Common myeloid progenitor, CD34-positive (primary cell): Measurements from ENCODE around the gene ALDH9A1.
"Not testable (repeated sequence)": the region's sequence is repeated elsewhere in the genome, so short reads cannot be mapped to it uniquely, and the experiment has no call there.

Source experiments
- CTCF ChIA-PET: fragments of 350-600 bp; sonication (Branson Sonifier 250); formaldehyde crosslinking; loops from one replicate; lab custom pipeline; 2021; ENCODE audit warnings: antibody characterized with exemption; lab: Charles Lee
- POLR2A ChIA-PET: fragments of 350-600 bp; sonication (Branson Sonifier 250); formaldehyde crosslinking; loops from one replicate; lab custom pipeline; 2021; ENCODE audit warnings: antibody characterized with exemption; lab: Charles Lee
- DNase-seq, 3 donors: peaks; one replicate each; pipeline versions ENCODE4 v3.0.0 to v3.0.0-alpha.2; 2013
- H3K27ac ChIP-seq, 2 experiments: 1 replicate in 1 of 2; 2 replicates in 1 of 2; pipeline ENCODE4 v1.7.0; 2013; ENCODE audit warnings: inconsistent platforms in 2 of 2, low read length in 2 of 2, mild to moderate bottlenecking in 2 of 2, low read depth in 1 of 2, moderate library complexity in 1 of 2; ENCODE audit not compliant: severe bottlenecking in 2 of 2, insufficient read depth in 1 of 2, poor library complexity in 1 of 2
- H3K27me3 ChIP-seq, 5 experiments: replicated peaks in 2 of 5; 1 replicate in 3 of 5; 2 replicates in 2 of 5; pipeline versions ENCODE4 v1.6.1 to v1.7.0; 2013; ENCODE audit warnings: low read length in 4 of 5, mild to moderate bottlenecking in 2 of 5, moderate library complexity in 2 of 5, inconsistent platforms in 1 of 5; ENCODE audit not compliant: insufficient read depth in 5 of 5, control insufficient read depth in 4 of 5
- H3K36me3 ChIP-seq, 4 experiments: 1 replicate in 2 of 4; 2 replicates in 2 of 4; pipeline versions ENCODE4 v1.6.1 to v1.7.0; 2013; ENCODE audit warnings: low read length in 3 of 4, control low read depth in 1 of 4, mild to moderate bottlenecking in 1 of 4; ENCODE audit not compliant: control insufficient read depth in 4 of 4, insufficient read depth in 4 of 4
- H3K4me1 ChIP-seq, 4 experiments: 1 replicate in 3 of 4; 2 replicates in 1 of 4; pipeline versions ENCODE4 v1.6.1 to v1.7.1; 2013; ENCODE audit warnings: low read length in 3 of 4, mild to moderate bottlenecking in 3 of 4, control low read depth in 1 of 4, inconsistent platforms in 1 of 4, moderate library complexity in 1 of 4; ENCODE audit not compliant: control insufficient read depth in 4 of 4, insufficient read depth in 4 of 4; ENCODE audit errors: control extremely low read depth in 1 of 4
- H3K4me3 ChIP-seq, 7 experiments: 1 replicate in 4 of 7; 2 replicates in 3 of 7; pipeline versions ENCODE4 v1.5.1 to v1.7.0; 2013; ENCODE audit warnings: mild to moderate bottlenecking in 7 of 7, low read length in 6 of 7, moderate library complexity in 6 of 7, inconsistent platforms in 2 of 7, low read depth in 2 of 7, control low read depth in 1 of 7; ENCODE audit not compliant: insufficient read depth in 4 of 7, control insufficient read depth in 1 of 7; ENCODE audit errors: extremely low read depth in 1 of 7
- H3K9me3 ChIP-seq, 5 experiments: 1 replicate in 4 of 5; 2 replicates in 1 of 5; pipeline versions ENCODE4 v1.6.1 to v1.7.1; 2013; ENCODE audit warnings: low read length in 4 of 5, mild to moderate bottlenecking in 2 of 5, inconsistent platforms in 1 of 5, low read depth in 1 of 5, moderate library complexity in 1 of 5; ENCODE audit not compliant: control insufficient read depth in 4 of 5, insufficient read depth in 2 of 5; ENCODE audit errors: control extremely low read depth in 1 of 5
- WGBS: methylation state at CpG from one replicate; pipeline ENCODE4 v1.1.5; 2013; ENCODE audit not compliant: insufficient coverage; 5-methylcytosine and 5-hydroxymethylcytosine counted together

ALDH9A1 gene

GRCh38 chr1:165680773-165681172, 17.6 kb downstream of the ALDH9A1 start:
- H3K27me3 ChIP-seq, H3K27ac ChIP-seq, POLR2A ChIA-PET, H3K9me3 ChIP-seq, H3K4me1 ChIP-seq, DNase-seq, H3K4me3 ChIP-seq: not testable (repeated sequence)
- peaks cover 22 to 72% (median 55%) of the 10 kb centered on the region in 4 experiments for H3K36me3 ChIP-seq
- 100% methylated on average over 3 of the region's 4 CpGs for WGBS
- CTCF ChIA-PET = interaction anchor here (0.5 kb wide), 1 partner anchor 86 kb away, joined by 4 read pairs; no protein-coding TSS in a partner anchor

DNA sequence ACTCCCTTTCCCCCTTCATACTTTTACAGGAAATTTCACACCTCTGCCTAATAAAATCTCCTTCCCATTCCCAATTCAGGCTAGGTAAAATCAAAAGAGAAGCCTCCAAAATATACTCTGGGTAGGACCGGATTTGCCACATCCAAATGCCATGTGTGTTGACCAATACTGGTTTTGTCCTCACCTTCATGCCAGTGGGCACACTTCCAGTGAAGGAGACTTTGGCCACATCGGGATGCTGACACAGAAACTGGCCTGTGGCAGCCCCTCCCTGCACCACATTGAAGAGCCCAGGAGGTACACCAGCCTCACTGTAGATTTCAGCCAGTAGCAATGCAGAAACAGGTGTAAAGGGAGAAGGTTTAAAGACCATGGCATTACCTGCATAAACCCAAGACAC, 18.1 kb downstream of the ALDH9A1 start:
- peaks cover 0 to 5% (median 0%) of the 10 kb centered on the region in 5 experiments for H3K9me3 ChIP-seq
- CTCF ChIA-PET = no interaction called here
- no peaks in the 10 kb centered on the region for H3K27me3 ChIP-seq
- no peak overlapping the region for H3K4me3 ChIP-seq
- DNase-seq = no peak
- POLR2A ChIA-PET = no interaction called here
- H3K27ac ChIP-seq = no peak overlapping the region
- 100% methylated on average over 2 of the region's 2 CpGs for WGBS
- H3K4me1 ChIP-seq = no peaks in the 10 kb centered on the region
- H3K36me3 ChIP-seq = peaks cover 25 to 72% (median 55%) of the 10 kb centered on the region in 4 experiments

GRCh38 chr1:165679282-165680036, 18.9 kb downstream of the ALDH9A1 start:
- peaks cover 0 to 5% (median 0%) of the 10 kb centered on the region in 5 experiments for H3K9me3 ChIP-seq
- no peak overlapping the region for H3K27ac ChIP-seq
- H3K27me3 ChIP-seq = no peaks in the 10 kb centered on the region
- H3K36me3 ChIP-seq = peaks cover 25 to 70% (median 55%) of the 10 kb centered on the region in 4 experiments
- POLR2A ChIA-PET = interaction anchor here (0.6 kb wide), 1 partner anchor 1277 kb away, joined by 3 read pairs; no protein-coding TSS in a partner anchor
- no peak for DNase-seq
- CTCF ChIA-PET = no interaction called here
- H3K4me3 ChIP-seq = no peak overlapping the region
- 100% methylated on average over 1 of the region's 1 CpG for WGBS
- peaks cover 0 to 3% (median 0%) of the 10 kb centered on the region in 4 experiments for H3K4me1 ChIP-seq

GRCh38 chr1:165678509-165678908, 19.9 kb downstream of the ALDH9A1 start:
- Histone ChIP-seq H3K27ac (no peak overlapping the region), H3K4me1 (peaks cover 0 to 3% (median 0%) of the 10 kb centered on the region in 4 experiments), H3K4me3 (no peak overlapping the region), H3K36me3 (peaks cover 25 to 70% (median 55%) of the 10 kb centered on the region in 4 experiments), H3K27me3 (no peaks in the 10 kb centered on the region), H3K9me3 (peaks cover 0 to 5% (median 0%) of the 10 kb centered on the region in 5 experiments)
- POLR2A ChIA-PET = no interaction called here
- CTCF ChIA-PET = no interaction called here
- WGBS = no CpG with 5 or more reads among the region's 2 CpGs
- DNase-seq = no peak

DNA sequence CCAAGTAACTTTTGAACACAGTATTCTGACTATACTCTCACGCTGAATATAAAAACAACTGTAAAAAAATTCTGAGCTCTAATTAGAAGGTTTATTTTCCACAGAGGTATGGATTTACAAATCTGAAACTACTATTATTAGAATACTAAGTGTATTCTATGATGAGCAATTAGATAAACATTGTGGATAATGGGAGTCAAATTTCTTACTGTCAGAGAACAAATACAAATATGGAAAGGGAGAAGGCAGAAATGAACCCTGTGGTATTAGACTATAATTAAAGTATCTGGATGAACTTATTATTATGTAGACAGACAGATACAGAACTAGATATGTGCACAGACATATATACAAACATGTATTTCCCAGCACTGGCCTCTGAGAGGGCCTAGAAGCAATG, 22.6 kb downstream of the ALDH9A1 start:
- Histone ChIP-seq H3K27ac (no peak overlapping the region), H3K4me1 (peaks cover 0 to 3% (median 0%) of the 10 kb centered on the region in 4 experiments), H3K36me3 (peaks cover 22 to 60% (median 45%) of the 10 kb centered on the region in 4 experiments), H3K9me3 (peaks cover 0 to 5% (median 0%) of the 10 kb centered on the region in 5 experiments), H3K27me3 (no peaks in the 10 kb centered on the region), H3K4me3 (no peak overlapping the region)
- POLR2A ChIA-PET = no interaction called here
- no CpG with 5 or more reads among the region's 1 CpG for WGBS
- DNase-seq = no peak
- CTCF ChIA-PET = interaction anchor here (1.4 kb wide), 1 partner anchor 10 kb away, joined by 4 read pairs; no protein-coding TSS in a partner anchor

- 38% methylated on average over 3 of the region's 8 CpGs for WGBS
- POLR2A ChIA-PET = interaction anchor here (0.7 to 0.9 kb wide), 2 partner anchors 77 to 1056 kb away, joined by 3 to 5 read pairs; no protein-coding TSS in a partner anchor
Measured at GRCh38 chr1:165674599-165674998, 23.8 kb downstream of the ALDH9A1 start.

DNA sequence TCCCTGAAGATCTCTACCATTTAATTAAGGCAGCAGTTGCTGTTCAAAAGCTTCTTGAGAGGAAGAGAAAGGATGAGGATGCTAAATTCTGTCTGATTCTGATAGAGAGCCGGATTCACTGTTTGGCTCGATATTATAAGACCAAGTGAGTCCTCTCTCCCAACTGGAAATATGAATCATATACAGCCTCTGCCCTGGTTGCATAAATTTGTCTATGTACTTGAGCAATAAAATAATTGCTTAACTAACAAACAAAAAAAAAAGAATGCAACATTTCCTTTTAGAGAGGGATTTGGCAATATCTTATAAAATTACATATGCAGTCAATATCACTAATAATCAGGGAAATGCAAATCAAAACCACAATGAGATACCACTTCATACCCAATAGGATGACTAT, 26.8 kb downstream of the ALDH9A1 start:
- Histone ChIP-seq H3K36me3 (peaks cover 21 to 52% (median 35%) of the 10 kb centered on the region in 4 experiments), H3K4me1 (peaks cover 0 to 3% (median under 1%) of the 10 kb centered on the region in 4 experiments), H3K27me3 (no peaks in the 10 kb centered on the region), H3K4me3 (no peak overlapping the region), H3K9me3 (peaks cover 0 to 5% (median 0%) of the 10 kb centered on the region in 5 experiments), H3K27ac (no peak overlapping the region)
- no peak for DNase-seq
- WGBS = no CpG with 5 or more reads among the region's 2 CpGs
- ChIA-PET CTCF (no interaction called here), POLR2A (no interaction called here)

More at GRCh38 chr1:165674599-165674998, 23.8 kb downstream of the ALDH9A1 start:
- peak in 2 of 3 donors; percentile 23 to 41 for DNase-seq
- peaks cover 17 to 51% (median 39%) of the 10 kb centered on the region in 4 experiments for H3K36me3 ChIP-seq
- H3K9me3 ChIP-seq = peaks cover 0 to 5% (median 0%) of the 10 kb centered on the region in 5 experiments
- H3K27ac ChIP-seq = no peak overlapping the region
- CTCF ChIA-PET = interaction anchor here (1.0 kb wide), 1 partner anchor 23 kb away, joined by 3 read pairs; no protein-coding TSS in a partner anchor
- H3K27me3 ChIP-seq = no peaks in the 10 kb centered on the region
- peaks cover 0 to 3% (median 0%) of the 10 kb centered on the region in 4 experiments for H3K4me1 ChIP-seq
- H3K4me3 ChIP-seq = no peak overlapping the region
